Right ventricle myocardium superior (tissue), 1 donor: ENCODE results near the gene WNT10A. TPM values are rescaled to one million over a fixed set of nuclear protein-coding genes. Genes with fewer than 3 reads are reported as not detected.
"Not testable (repeated sequence)": the region's sequence is repeated elsewhere in the genome, so short reads cannot be mapped to it uniquely, and the experiment has no call there.

ENCODE experiments used
- ATAC-seq: fragments of 200-7000 bp; cut with Tn5 transposase; one replicate; pipeline ENCODE4 v1.9.1; 2020; ENCODE audit warnings: mild to moderate bottlenecking; ENCODE audit not compliant: poor library complexity
- DNase-seq: peaks from one replicate; pipeline ENCODE4 v3.0.0-alpha.2; 2020
- intact Hi-C: fragments of 100-400 bp; cut with DNase I; formaldehyde crosslinking; loops from one replicate; pipeline ENCODE4 v1.11.2; 2022
- long read RNA-seq: library from polyadenylated mRNA; unstranded; transcript quantifications from one replicate; pipeline ENCODE4 v2.0.0, GENCODE V29; 2021
- total RNA-seq: library from RNA; stranded (reverse); fragmentation: NEBNext Ultra II Directional; extraction: Animal tissue kit (Norgen Biotek cat#: 25700); gene quantifications from one replicate; pipeline ENCODE4 v1.2.1, GENCODE V29; 2021
- donor health status: DM: no; HTN: yes; CAD: no; lungs with severe emphysema.

Gene WNT10A
- total RNA-seq: not detected
- long read RNA-seq: 0 reads

- intact Hi-C loops: no loop called here
- DNase-seq: peak; percentile 59
- no peak for ATAC-seq
Observed at GRCh38 chr2:218880102-218880858, at the start of gene WNT10A. Gene WNT10A (plus strand): TSS chr2:218880852. CDS start chr2:218880996, 144 bp downstream.

- ATAC-seq: peak; percentile 40
- intact Hi-C loops: no loop called here
- DNase-seq: peak; percentile 72
Observed at GRCh38 chr2:218831378-218831990, 49.2 kb upstream of the WNT10A start, which contains the start of gene PRKAG3. Gene PRKAG3 (minus strand): TSS chr2:218831803.

- intact Hi-C loops: no loop called here
- ATAC-seq: peak; percentile 17
Observed at GRCh38 chr2:218832081-218832480, 48.6 kb upstream of the WNT10A start.

GRCh38 chr2:218832520-218832919, 48.1 kb upstream of the WNT10A start:
- intact Hi-C loops: no loop called here
- ATAC-seq (peak; percentile 81), DNase-seq (peak; percentile 63)

More at GRCh38 chr2:218832081-218832480, 48.6 kb upstream of the WNT10A start:
- DNase-seq: no peak

- no peak for DNase-seq
- intact Hi-C loops: no loop called here
- no peak for ATAC-seq
Observed at GRCh38 chr2:218833023-218833609, 47.5 kb upstream of the WNT10A start.

DNA sequence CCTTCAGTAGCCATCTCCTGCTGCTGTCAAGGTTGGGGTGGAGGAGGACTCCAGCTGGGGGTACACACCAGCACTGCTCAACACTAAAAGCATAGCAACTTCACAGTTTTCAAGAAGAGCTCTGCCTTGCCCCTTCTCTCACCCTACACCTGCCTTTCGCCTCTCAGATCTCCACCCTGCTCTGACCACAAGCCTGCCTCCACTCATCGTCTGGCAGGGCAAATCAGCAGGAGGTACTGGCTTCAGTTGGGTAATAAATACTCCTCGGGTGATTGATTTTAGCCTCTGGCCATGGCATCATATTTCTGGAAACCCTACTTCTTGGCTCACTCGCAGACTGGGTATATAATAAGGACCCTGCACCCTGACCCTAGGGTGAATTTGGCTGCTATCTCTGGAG, 46.0 kb upstream of the WNT10A start:
- intact Hi-C loops: no loop called here
- ATAC-seq (no peak), DNase-seq (no peak)

DNA sequence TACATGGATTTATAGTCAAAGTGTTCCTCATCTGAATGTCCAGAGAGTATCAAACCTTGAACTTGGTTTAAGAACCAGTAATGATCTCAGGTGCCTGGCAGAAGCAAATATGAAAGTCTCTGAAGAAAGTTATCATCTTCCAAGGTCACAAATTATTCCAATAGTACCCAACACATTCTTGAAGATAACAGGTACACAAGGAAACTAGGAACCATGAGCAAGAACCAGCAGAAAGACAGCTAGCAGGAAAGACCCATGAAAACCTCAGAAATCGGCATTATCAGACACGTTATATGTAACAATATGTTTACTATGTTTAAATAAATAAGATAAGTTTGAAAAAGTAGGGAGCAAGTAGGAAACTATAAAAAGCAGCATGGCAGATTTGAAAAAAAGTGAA, 43.2 kb upstream of the WNT10A start:
- intact Hi-C loops: no loop called here
- ATAC-seq: no peak
- DNase-seq: no peak

DNA sequence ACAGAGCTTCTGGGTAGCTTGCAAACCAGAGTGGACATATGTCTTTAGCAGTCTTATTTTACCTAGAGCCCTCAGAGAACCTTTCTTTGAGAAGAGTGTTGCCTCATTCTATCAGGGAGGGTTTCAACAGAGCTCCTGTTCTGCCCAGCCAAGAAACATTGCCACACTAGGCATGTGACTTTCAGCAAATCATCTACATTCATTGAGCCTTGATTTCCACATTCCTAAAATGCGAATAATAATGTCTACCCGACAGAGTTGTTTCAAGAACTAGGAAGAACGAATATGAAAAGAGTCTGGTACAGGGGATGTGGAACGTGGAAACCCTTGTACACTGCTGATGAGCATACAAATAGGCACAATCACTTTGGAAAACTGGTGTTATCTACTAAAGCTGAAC, 41.2 kb upstream of the WNT10A start:
- intact Hi-C loops: no loop called here
- DNase-seq (no peak), ATAC-seq (no peak)

GRCh38 chr2:218839888-218840287, 40.8 kb upstream of the WNT10A start:
- intact Hi-C loops: no loop called here
- no peak for ATAC-seq

GRCh38 chr2:218844334-218844733, 36.3 kb upstream of the WNT10A start:
- DNase-seq, ATAC-seq, intact Hi-C loops: not testable (repeated sequence)

More at GRCh38 chr2:218839888-218840287, 40.8 kb upstream of the WNT10A start:
- no peak for DNase-seq

- not testable (repeated sequence) for ATAC-seq, DNase-seq
Observed at GRCh38 chr2:218846963-218847362, 33.7 kb upstream of the WNT10A start.

DNA sequence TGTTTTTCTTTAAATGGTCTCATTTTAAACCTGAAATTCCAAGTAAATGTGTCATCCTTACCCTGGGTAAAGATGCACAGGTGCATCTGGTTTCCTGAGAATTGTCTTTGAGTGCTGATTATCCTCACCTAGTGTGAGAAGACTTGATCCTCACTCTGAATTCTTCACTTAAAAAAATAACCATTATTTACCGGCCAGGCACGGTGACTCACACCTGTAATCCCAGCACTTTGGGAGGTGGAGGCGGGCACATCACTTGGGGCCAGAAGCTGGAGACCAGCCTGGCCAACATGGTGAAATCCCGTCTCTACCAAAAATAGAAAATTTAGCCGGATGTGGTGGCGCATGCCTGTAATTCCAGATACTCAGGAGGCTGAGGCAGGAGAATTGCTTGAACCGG, 30.9 kb upstream of the WNT10A start:
- no peak for DNase-seq
- intact Hi-C loops: loop anchor here (5.0 kb wide), 2 partner anchors 122 to 137 kb away; partner anchors contain the start of gene TTLL4
- ATAC-seq: no peak

More at GRCh38 chr2:218846963-218847362, 33.7 kb upstream of the WNT10A start:
- intact Hi-C loops: loop anchor here (5.0 kb wide), 1 partner anchor 120 kb away; no protein-coding TSS in a partner anchor

DNA sequence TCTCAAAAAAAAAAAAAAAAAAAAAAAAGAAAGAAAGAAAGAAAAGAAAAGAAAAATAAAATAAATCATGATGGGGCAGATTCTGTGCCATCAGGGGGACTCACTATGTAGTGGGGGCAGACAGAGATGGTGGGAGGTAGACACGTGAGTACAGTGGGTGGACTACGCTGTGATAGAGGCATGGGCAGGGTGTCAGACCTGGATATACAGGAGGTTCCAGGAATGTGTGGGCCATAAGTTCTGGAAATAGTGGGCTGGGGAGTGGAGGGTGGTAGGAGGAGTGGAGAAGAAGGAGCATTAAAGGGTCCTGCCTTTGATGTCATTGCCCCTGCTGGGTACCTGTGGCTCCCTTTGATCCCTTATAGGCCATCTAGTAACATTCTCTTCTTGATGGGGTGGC, 29.9 kb upstream of the WNT10A start:
- no peak for DNase-seq
- intact Hi-C loops: loop anchor here (5.0 kb wide), 1 partner anchor 138 kb away; the partner anchor contains the start of gene TTLL4
- no peak for ATAC-seq

DNA sequence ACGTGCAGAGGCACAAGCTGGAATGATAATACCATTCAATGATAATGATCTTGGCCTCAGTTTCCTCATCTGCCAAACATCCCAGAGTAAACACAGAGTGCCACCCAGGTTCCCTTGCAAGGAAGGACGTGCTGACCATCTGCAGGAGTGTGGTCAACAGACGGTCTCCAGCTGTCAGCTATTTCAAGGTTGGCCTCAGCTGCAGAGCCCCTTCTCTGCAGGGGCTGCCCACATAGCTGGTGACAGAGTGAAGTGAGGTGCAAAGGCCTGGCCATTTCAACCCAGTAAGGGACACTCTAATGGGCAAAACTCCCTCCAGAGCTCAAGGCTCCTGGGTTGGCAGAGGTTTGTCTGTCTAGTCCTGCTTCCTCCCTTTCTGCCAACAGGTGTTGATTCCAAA, 29.4 kb upstream of the WNT10A start:
- intact Hi-C loops: loop anchor here (5.0 kb wide), 1 partner anchor 139 kb away; the partner anchor contains the start of gene TTLL4
- DNase-seq (no peak), ATAC-seq (no peak)

GRCh38 chr2:218852911-218853667, 27.6 kb upstream of the WNT10A start:
- ATAC-seq (peak; percentile 64), DNase-seq (no peak)
- intact Hi-C loops: loop anchor here (5.0 kb wide), 1 partner anchor 141 kb away; the partner anchor contains the start of gene TTLL4

DNA sequence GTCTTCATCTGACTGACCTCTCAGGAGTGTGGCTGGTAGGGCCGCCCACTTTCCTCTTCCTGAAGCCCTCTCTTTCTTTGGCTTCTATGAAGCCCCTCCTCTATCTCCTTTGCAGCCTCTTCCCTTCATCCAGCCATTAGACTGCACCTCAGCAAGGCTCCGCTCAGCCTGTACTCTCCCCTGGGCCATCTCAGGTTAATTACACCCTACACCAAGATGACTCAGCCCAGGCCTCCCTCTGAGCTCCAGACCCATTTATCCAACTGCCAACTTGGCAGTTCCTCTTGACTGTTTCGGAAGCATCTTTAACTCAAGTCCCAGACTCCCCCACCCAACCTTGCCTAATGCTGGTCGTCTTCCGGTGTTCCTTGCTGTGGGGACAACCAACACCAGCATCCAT, 26.9 kb upstream of the WNT10A start:
- intact Hi-C loops: loop anchor here (5.0 kb wide), 1 partner anchor 141 kb away; the partner anchor contains the start of gene TTLL4
- no peak for ATAC-seq

DNA sequence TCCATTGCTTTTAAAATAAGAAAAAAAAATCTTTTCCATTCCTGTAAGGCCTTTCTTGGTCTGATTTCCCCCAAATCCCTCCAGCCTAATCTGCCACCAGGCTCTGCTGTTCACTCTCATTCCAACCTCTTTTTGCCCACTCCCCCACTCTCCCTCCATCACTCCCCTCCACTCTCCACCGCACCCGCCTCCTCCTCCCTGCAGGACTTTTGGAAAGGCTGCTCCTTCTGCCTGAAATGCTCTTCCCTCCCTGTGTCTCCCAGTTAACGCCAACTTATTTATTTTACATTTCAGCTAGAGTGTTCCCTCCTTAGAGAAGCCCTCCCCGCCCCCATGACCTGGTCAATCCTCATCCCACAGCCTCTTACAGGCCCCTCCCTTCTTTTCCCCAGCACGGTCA, 25.8 kb upstream of the WNT10A start:
- no peak for DNase-seq
- ATAC-seq: no peak
- intact Hi-C loops: loop anchor here (5.0 kb wide), 1 partner anchor 143 kb away; the partner anchor contains the start of gene TTLL4

More for the DNA sequence above, 26.9 kb upstream of the WNT10A start:
- DNase-seq: no peak
